ENCODE measurements around the gene MED15.
A peak's percentile ranks its signal among the peaks of the same experiment; 100 is the strongest.

Gene MED15

GRCh38 chr22:20491346-20491745 lies 16.1 kb upstream of the MED15 start:
- H3K4me3 ChIP-seq (replicated peaks; ENCODE audit: low read depth, low read length) = no peak overlapping the region
- TF ChIP-seq, protein P1, sequence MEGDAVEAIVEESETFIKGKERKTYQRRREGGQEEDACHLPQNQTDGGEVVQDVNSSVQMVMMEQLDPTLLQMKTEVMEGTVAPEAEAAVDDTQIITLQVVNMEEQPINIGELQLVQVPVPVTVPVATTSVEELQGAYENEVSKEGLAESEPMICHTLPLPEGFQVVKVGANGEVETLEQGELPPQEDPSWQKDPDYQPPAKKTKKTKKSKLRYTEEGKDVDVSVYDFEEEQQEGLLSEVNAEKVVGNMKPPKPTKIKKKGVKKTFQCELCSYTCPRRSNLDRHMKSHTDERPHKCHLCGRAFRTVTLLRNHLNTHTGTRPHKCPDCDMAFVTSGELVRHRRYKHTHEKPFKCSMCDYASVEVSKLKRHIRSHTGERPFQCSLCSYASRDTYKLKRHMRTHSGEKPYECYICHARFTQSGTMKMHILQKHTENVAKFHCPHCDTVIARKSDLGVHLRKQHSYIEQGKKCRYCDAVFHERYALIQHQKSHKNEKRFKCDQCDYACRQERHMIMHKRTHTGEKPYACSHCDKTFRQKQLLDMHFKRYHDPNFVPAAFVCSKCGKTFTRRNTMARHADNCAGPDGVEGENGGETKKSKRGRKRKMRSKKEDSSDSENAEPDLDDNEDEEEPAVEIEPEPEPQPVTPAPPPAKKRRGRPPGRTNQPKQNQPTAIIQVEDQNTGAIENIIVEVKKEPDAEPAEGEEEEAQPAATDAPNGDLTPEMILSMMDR (IDR thresholded peaks at IDR 0.05; ENCODE audit: low read length, missing control alignments) = no peak

GRCh38 chr22:20494978-20495860 lies 12.2 kb upstream of the MED15 start, which contains the start of gene KLHL22:
KLHL22 (minus strand) TSS chr22:20495795; CDS start chr22:20489211, 6,584 bp downstream.
- H3K4me3 ChIP-seq (replicated peaks; ENCODE audit: low read depth, low read length) = peak within 1 kb of the TSS; percentile 72
- DNase-seq (ENCODE audit: low read depth) = no peak
- TF ChIP-seq, protein P1 (IDR thresholded peaks at IDR 0.05; ENCODE audit: low read length, missing control alignments) = no peak

More at GRCh38 chr22:20491346-20491745, 16.1 kb upstream of the MED15 start:
- no peak for DNase-seq (ENCODE audit: low read depth)

GRCh38 chr22:20495861-20496681 lies 11.3 kb upstream of the MED15 start:
- TF ChIP-seq, protein P1 (IDR thresholded peaks at IDR 0.05; ENCODE audit: low read length, missing control alignments) = peak; percentile 73
- H3K4me3 ChIP-seq (replicated peaks; ENCODE audit: low read depth, low read length) = peak overlapping the region; percentile 72
- peak; percentile 90 for DNase-seq (ENCODE audit: low read depth)

DNA sequence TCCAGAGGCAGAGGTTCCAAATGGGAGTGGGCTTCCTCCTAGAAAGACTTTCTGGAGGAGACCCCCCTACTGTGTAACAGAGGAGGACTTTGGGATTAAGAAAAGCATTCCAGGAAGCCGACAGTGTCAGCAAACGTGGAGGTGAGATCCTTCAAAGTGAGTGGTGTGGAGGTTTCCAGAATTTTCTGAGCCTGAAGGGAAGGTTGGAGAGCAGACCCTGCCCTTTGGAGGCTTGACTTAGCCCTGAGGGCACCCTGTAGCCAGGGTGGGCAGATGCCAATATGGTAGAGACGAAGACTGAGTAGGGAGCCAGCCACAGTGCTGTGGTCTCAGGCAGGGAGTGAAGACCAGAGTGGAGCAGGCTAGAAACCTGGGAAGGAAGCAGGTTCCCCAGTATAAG lies 10.0 kb upstream of the MED15 start:
- TF ChIP-seq, protein P1 (IDR thresholded peaks at IDR 0.05; ENCODE audit: low read length, missing control alignments) = no peak
- H3K4me3 ChIP-seq (replicated peaks; ENCODE audit: low read depth, low read length) = no peak overlapping the region
- DNase-seq (ENCODE audit: low read depth) = no peak

DNA sequence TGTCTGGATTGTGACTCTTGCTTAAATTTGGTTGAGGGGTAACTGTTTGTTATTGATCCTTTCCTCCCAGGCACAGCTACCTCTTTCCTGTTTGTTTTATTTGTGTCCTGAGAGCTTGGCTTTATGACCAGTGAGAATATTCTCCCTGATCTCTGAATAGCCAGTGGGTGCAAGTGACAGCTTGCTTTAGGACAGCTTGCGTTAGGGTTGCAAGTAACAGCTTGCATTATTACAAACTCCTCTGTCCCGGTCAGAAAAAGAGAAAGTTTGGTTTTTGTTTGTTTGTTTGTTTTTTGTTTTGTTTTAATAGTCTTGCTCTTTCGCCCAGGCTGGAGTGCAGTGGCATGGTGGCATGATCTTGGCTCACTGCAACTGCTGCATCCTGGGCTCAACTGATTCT lies 8.5 kb upstream of the MED15 start:
- no peak overlapping the region for H3K4me3 ChIP-seq (replicated peaks; ENCODE audit: low read depth, low read length)
- DNase-seq (ENCODE audit: low read depth) = no peak
- TF ChIP-seq, protein P1 (IDR thresholded peaks at IDR 0.05; ENCODE audit: low read length, missing control alignments) = no peak

DNA sequence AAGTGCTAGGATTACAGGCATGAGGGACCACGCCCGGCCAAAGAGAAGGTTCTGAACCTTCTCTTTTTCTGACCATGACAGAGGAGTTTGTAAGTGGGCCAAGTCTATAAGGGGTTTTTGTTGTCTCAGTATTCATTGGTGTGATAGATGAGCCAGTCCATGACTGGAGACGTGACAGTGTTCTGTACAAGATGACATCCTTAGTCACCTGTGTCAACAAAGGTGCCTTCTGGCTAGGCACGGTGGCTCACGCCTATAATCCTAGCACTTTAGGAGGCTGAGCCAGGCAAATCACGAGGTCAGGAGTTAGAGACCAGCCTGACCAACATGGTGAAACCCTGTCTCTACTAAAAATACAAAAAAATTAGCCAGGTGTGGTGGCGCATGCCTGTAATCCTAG lies 7.6 kb upstream of the MED15 start:
- no peak for DNase-seq (ENCODE audit: low read depth)
- no peak overlapping the region for H3K4me3 ChIP-seq (replicated peaks; ENCODE audit: low read depth, low read length)
- TF ChIP-seq, protein P1 (IDR thresholded peaks at IDR 0.05; ENCODE audit: low read length, missing control alignments) = no peak
